Tibial artery (tissue), 4 donors: Measurements from ENCODE around the gene FCRL5.

ENCODE experiments used
- DNase-seq, 2 donors: peaks; one replicate each; pipeline ENCODE4 v3.0.0-alpha.2; 2019
- H3K27ac ChIP-seq, 2 donors: fragments of 200-600 bp; sonication (generic) in 1 of 2; 1 replicate in 1 of 2; 2 replicates in 1 of 2; pipeline ENCODE4 v1.5.1; 2018 to 2019; ENCODE audit warnings: mild to moderate bottlenecking in 1 of 2
- H3K27me3 ChIP-seq, 2 donors: fragments of 200-600 bp; sonication (generic) in 1 of 2; one replicate each; pipeline versions ENCODE4 v1.5.1 to v1.6.0; 2016 to 2019
- H3K36me3 ChIP-seq, 3 donors: fragments of 200-600 bp; sonication (generic) in 2 of 3; one replicate each; pipeline ENCODE4 v1.5.1; 2016 to 2019; ENCODE audit warnings: mild to moderate bottlenecking in 2 of 3
- H3K4me1 ChIP-seq, 4 donors: fragments of 200-600 bp; sonication (generic) in 2 of 4; 1 replicate in 3 of 4; 2 replicates in 1 of 4; pipeline ENCODE4 v1.5.1; 2016 to 2019
- H3K4me3 ChIP-seq, 2 donors: fragments of 200-600 bp; sonication (generic) in 1 of 2; 1 replicate in 1 of 2; 2 replicates in 1 of 2; pipeline ENCODE4 v1.5.1; 2018 to 2019; ENCODE audit warnings: mild to moderate bottlenecking in 2 of 2
- H3K9me3 ChIP-seq, 3 donors: fragments of 200-600 bp; sonication (generic) in 1 of 3; one replicate each; pipeline ENCODE4 v1.5.1; 2016 to 2019
- intact Hi-C: fragments of 100-400 bp; cut with DNase I; formaldehyde crosslinking; loops from one replicate; pipeline ENCODE4 v1.15.0; 2023; ENCODE audit warnings: low total_unique reads
- TF ChIP-seq, protein P1 (sequence below), 2 experiments: fragments of 200-600 bp in 1 of 2; fragments of 450-650 bp in 1 of 2; IDR thresholded peaks; one replicate each; pipeline ENCODE4 v1.5.1; 2017 to 2019; ENCODE audit warnings: antibody characterized with exemption in 2 of 2, mild to moderate bottlenecking in 1 of 2, moderate library complexity in 1 of 2

The FCRL5 gene

GRCh38 chr1:157485793-157486192 is 66.5 kb downstream of the FCRL5 start:
- Histone ChIP-seq H3K27me3 (peaks cover 0 to 4% of the 10 kb centered on the region in 2 donors), H3K4me3 (no peak overlapping the region), H3K9me3 (no peaks in the 10 kb centered on the region), H3K4me1 (no peaks in the 10 kb centered on the region), H3K36me3 (no peaks in the 10 kb centered on the region), H3K27ac (no peak overlapping the region)
- intact Hi-C loops, result loop anchor here (10.0 kb wide), 1 partner anchor 301 kb away; no protein-coding TSS in a partner anchor
- no peak for DNase-seq
- TF ChIP-seq, protein P1, sequence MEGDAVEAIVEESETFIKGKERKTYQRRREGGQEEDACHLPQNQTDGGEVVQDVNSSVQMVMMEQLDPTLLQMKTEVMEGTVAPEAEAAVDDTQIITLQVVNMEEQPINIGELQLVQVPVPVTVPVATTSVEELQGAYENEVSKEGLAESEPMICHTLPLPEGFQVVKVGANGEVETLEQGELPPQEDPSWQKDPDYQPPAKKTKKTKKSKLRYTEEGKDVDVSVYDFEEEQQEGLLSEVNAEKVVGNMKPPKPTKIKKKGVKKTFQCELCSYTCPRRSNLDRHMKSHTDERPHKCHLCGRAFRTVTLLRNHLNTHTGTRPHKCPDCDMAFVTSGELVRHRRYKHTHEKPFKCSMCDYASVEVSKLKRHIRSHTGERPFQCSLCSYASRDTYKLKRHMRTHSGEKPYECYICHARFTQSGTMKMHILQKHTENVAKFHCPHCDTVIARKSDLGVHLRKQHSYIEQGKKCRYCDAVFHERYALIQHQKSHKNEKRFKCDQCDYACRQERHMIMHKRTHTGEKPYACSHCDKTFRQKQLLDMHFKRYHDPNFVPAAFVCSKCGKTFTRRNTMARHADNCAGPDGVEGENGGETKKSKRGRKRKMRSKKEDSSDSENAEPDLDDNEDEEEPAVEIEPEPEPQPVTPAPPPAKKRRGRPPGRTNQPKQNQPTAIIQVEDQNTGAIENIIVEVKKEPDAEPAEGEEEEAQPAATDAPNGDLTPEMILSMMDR (IDR thresholded peaks at IDR 0.05), result no peak

DNA sequence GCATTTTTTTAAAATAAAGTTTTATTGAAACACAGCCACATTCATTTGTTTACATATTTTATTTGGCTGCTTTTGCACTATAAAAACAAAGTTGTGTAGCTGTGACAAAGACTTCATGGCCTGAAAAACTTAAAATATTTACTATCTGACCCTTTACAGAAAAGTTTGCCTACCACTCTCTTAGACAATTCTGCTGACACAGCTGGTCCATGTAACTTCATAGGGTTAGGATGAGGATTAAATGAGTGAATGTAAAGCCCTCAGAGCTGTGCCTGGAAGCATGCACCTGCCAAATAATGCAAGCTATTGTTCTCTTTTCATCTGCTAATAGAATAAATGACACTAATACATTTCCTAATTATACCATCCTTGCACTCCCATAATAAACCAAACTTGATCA is 67.7 kb downstream of the FCRL5 start:
- TF ChIP-seq, protein P1 (IDR thresholded peaks at IDR 0.05), result no peak
- no peaks in the 10 kb centered on the region for H3K4me1 ChIP-seq
- no peak for DNase-seq
- H3K27me3 ChIP-seq, result peaks cover 0 to 4% of the 10 kb centered on the region in 2 donors
- no peaks in the 10 kb centered on the region for H3K36me3 ChIP-seq
- intact Hi-C loops, result loop anchor here (10.0 kb wide), 1 partner anchor 300 kb away; no protein-coding TSS in a partner anchor
- no peak overlapping the region for H3K27ac ChIP-seq
- no peak overlapping the region for H3K4me3 ChIP-seq
- H3K9me3 ChIP-seq, result no peaks in the 10 kb centered on the region

DNA sequence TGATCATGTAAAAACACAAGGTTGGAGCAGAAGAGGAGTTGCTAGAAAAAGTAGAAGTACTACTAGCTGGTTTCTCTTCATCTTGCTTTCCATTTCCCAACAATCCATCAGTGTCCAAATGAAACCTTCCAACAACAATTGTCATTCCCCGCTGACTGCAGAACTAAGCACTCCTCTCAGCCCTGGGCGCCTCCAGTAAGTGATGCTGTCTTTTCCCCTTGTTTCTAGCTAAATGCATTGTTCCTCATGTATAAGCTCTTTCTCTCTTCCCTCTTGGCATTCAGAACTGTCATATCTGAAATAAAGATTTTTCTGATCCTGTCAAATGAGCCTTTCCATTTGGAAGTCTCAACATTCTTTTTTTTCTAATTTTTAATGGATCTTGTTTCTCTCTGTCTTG is 68.7 kb downstream of the FCRL5 start:
- no peak for DNase-seq
- H3K27ac ChIP-seq, result no peak overlapping the region
- TF ChIP-seq, protein P1 (IDR thresholded peaks at IDR 0.05), result no peak
- no peaks in the 10 kb centered on the region for H3K36me3 ChIP-seq
- intact Hi-C loops, result loop anchor here (10.0 kb wide), 1 partner anchor 299 kb away; no protein-coding TSS in a partner anchor
- peaks cover 0 to 8% of the 10 kb centered on the region in 2 donors for H3K27me3 ChIP-seq
- no peak overlapping the region for H3K4me3 ChIP-seq
- H3K9me3 ChIP-seq, result peaks cover 2 to 6% (median 5%) of the 10 kb centered on the region in 3 donors
- H3K4me1 ChIP-seq, result no peaks in the 10 kb centered on the region

DNA sequence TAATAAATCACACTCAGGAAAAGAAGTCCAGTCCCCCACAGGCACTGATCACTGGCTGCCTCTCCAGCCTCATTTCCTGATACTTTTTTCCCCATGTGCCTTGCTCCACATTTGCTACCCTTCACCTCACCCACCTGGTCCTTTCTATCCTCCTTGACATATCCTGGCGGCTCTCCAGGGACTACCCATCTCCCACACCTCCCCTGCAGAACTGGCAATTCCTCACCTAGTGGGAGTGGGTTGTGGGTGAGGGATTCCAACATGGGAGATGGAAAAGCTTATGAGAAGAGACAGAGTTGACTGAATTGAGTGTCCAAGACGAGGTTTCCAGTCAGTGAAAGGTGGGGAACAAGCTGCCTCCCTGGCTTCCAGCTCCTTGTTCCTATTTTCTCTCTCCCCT is 69.6 kb downstream of the FCRL5 start:
- Histone ChIP-seq H3K9me3 (peaks cover 6 to 9% (median 7%) of the 10 kb centered on the region in 3 donors), H3K4me3 (no peak overlapping the region), H3K4me1 (no peaks in the 10 kb centered on the region), H3K27ac (no peak overlapping the region), H3K27me3 (peaks cover 0 to 8% of the 10 kb centered on the region in 2 donors), H3K36me3 (no peaks in the 10 kb centered on the region)
- DNase-seq, result no peak
- TF ChIP-seq, protein P1 (IDR thresholded peaks at IDR 0.05), result no peak
- intact Hi-C loops, result loop anchor here (10.0 kb wide), 1 partner anchor 298 kb away; no protein-coding TSS in a partner anchor

- intact Hi-C loops, result loop anchor here (10.0 kb wide), 1 partner anchor 297 kb away; no protein-coding TSS in a partner anchor
- no peaks in the 10 kb centered on the region for H3K36me3 ChIP-seq
These were observed 70.1 kb downstream of the FCRL5 start for GRCh38 chr1:157482174-157482573.

More at GRCh38 chr1:157482174-157482573, 70.1 kb downstream of the FCRL5 start:
- H3K4me1 ChIP-seq, result no peaks in the 10 kb centered on the region
- H3K4me3 ChIP-seq, result no peak overlapping the region
- H3K9me3 ChIP-seq, result peaks cover 6 to 10% (median 10%) of the 10 kb centered on the region in 3 donors
- TF ChIP-seq, protein P1 (IDR thresholded peaks at IDR 0.05), result no peak
- H3K27me3 ChIP-seq, result peaks cover 0 to 8% of the 10 kb centered on the region in 2 donors
- no peak overlapping the region for H3K27ac ChIP-seq
- DNase-seq, result no peak
